Astrocyte (in vitro differentiated cells and primary cell): ENCODE results near the gene MAPKAPK3. TPM values are rescaled to one million over a fixed set of nuclear protein-coding genes. Genes with fewer than 3 reads are reported as not detected.
A peak's percentile ranks its signal among the peaks of the same experiment; 100 is the strongest.

Experiments used
- DNase-seq: peaks from one replicate; pipeline ENCODE4 v3.0.0-alpha.2; 2010; ENCODE audit warnings: low read depth
- FAIRE-seq: peaks from 2 replicates; lab custom pipeline; 2011; peaks lifted over from hg19 to GRCh38; lab: Jason Lieb, UNC
- H2AFZ ChIP-seq: 2 replicates; pipeline ENCODE4 v1.6.0; 2012; ENCODE audit warnings: low read depth, low read length, inconsistent platforms
- H3K27ac ChIP-seq: 2 replicates; pipeline ENCODE4 v1.5.1; 2011; ENCODE audit warnings: low read depth, low read length, inconsistent platforms
- H3K27me3 ChIP-seq: 2 replicates; pipeline ENCODE4 v1.6.0; 2011; ENCODE audit warnings: low read length, inconsistent platforms; ENCODE audit not compliant: insufficient read depth
- H3K36me3 ChIP-seq: 2 replicates; pipeline ENCODE4 v1.5.1; 2011; ENCODE audit warnings: low read length, inconsistent platforms; ENCODE audit not compliant: insufficient read depth
- H3K4me1 ChIP-seq: 2 replicates; pipeline ENCODE4 v1.5.1; 2011; ENCODE audit warnings: low read length, inconsistent platforms; ENCODE audit not compliant: insufficient read depth
- H3K4me2 ChIP-seq: 2 replicates; pipeline ENCODE4 v1.6.0; 2012; ENCODE audit warnings: low read length, inconsistent platforms
- H3K4me3 ChIP-seq: 2 replicates; pipeline ENCODE4 v1.5.1; 2011; ENCODE audit warnings: low read depth, mild to moderate bottlenecking, low read length, inconsistent platforms; ENCODE audit not compliant: insufficient read depth
- H3K79me2 ChIP-seq: 2 replicates; pipeline ENCODE4 v1.6.0; 2012; ENCODE audit warnings: mild to moderate bottlenecking, low read length, inconsistent platforms; ENCODE audit not compliant: insufficient read depth
- H3K9ac ChIP-seq: 2 replicates; pipeline ENCODE4 v1.6.0; 2012; ENCODE audit warnings: mild to moderate bottlenecking, low read length, inconsistent platforms
- H3K9me3 ChIP-seq: 2 replicates; pipeline ENCODE4 v1.5.1; 2012; ENCODE audit warnings: low read depth, mild to moderate bottlenecking, low read length, inconsistent platforms; ENCODE audit not compliant: insufficient read depth
- H4K20me1 ChIP-seq: 2 replicates; pipeline ENCODE4 v1.6.0; 2012; ENCODE audit warnings: low read length, inconsistent platforms; ENCODE audit not compliant: insufficient read depth
- H3K27ac Mint-ChIP-seq: one replicate; pipeline ENCODE4 v1.8.0; 2021; ENCODE audit warnings: mild to moderate bottlenecking, mixed read lengths; ENCODE audit not compliant: unreplicated experiment
- H3K27me3 Mint-ChIP-seq: one replicate; pipeline ENCODE4 v1.8.0; 2021; ENCODE audit warnings: low read depth, mixed read lengths; ENCODE audit not compliant: unreplicated experiment
- H3K36me3 Mint-ChIP-seq: one replicate; pipeline ENCODE4 v1.8.0; 2021; ENCODE audit warnings: low read depth, mixed read lengths; ENCODE audit not compliant: unreplicated experiment
- H3K4me1 Mint-ChIP-seq: one replicate; pipeline ENCODE4 v1.8.0; 2021; ENCODE audit warnings: low read depth, mixed read lengths; ENCODE audit not compliant: unreplicated experiment
- H3K4me3 Mint-ChIP-seq: one replicate; pipeline ENCODE4 v1.8.0; 2021; ENCODE audit warnings: mild to moderate bottlenecking, moderate library complexity, mixed read lengths; ENCODE audit not compliant: unreplicated experiment
- H3K9me3 Mint-ChIP-seq: one replicate; pipeline ENCODE4 v1.8.0; 2021; ENCODE audit warnings: mild to moderate bottlenecking, mixed read lengths; ENCODE audit not compliant: unreplicated experiment
- CTCF ChIP-seq: IDR thresholded peaks from 2 replicates; pipeline ENCODE4 v1.5.1; 2011; ENCODE audit warnings: low read depth, mild to moderate bottlenecking, inconsistent platforms, low read length, moderate library complexity; ENCODE audit not compliant: insufficient read depth
- EZH2 ChIP-seq: IDR thresholded peaks from 2 replicates; pipeline ENCODE4 v1.6.1; 2012; ENCODE audit warnings: mild to moderate bottlenecking, low read length, inconsistent platforms; ENCODE audit not compliant: insufficient read depth
- total RNA-seq: library from RNA; stranded (reverse); gene quantifications from 2 replicates; pipeline ENCODE4 v1.2.1, GENCODE V29; 2021

Gene MAPKAPK3
- total RNA-seq, 1 donor from 2014 or later, result 23.4 TPM

- no peaks in the 10 kb centered on the region for H3K9me3 Mint-ChIP-seq
- Histone ChIP-seq H3K79me2 (peaks cover 5% of the 10 kb centered on the region), H3K4me1 (peaks cover 22% of the 10 kb centered on the region), H3K9me3 (no peaks in the 10 kb centered on the region), H3K4me2 (peak overlapping the region; percentile 96), H3K36me3 (no peaks in the 10 kb centered on the region), H3K4me3 (peak overlapping the region; percentile 63), H3K9ac (peak overlapping the region; percentile 63), H3K27ac (no peak overlapping the region), H2AFZ (peak overlapping the region; percentile 90), H3K27me3 (no peaks in the 10 kb centered on the region), H4K20me1 (no peaks in the 10 kb centered on the region)
- peaks cover 7% of the 10 kb centered on the region for H3K36me3 Mint-ChIP-seq
- peaks cover 5% of the 10 kb centered on the region for H3K4me1 Mint-ChIP-seq
- H3K27ac Mint-ChIP-seq, result peak overlapping the region; percentile 79
- peak; percentile 53 for DNase-seq
- H3K27me3 Mint-ChIP-seq, result peaks cover 28% of the 10 kb centered on the region
- TF ChIP-seq CTCF (peak; percentile 99), EZH2 (no peak)
- peak overlapping the region; percentile 85 for H3K4me3 Mint-ChIP-seq
- peak; percentile 5 for FAIRE-seq
Observed at GRCh38 chr3:50616003-50616769, 765 bp upstream of the MAPKAPK3 start.

- Histone ChIP-seq H3K36me3 (no peaks in the 10 kb centered on the region), H3K79me2 (peaks cover 5% of the 10 kb centered on the region), H3K4me1 (peaks cover 20% of the 10 kb centered on the region), H3K4me2 (peak overlapping the region; percentile 96), H3K4me3 (peak overlapping the region; percentile 63), H2AFZ (peak overlapping the region; percentile 90), H3K27ac (no peak overlapping the region), H4K20me1 (peaks cover under 1% of the 10 kb centered on the region), H3K9me3 (no peaks in the 10 kb centered on the region), H3K9ac (peak overlapping the region; percentile 63), H3K27me3 (no peaks in the 10 kb centered on the region)
- H3K36me3 Mint-ChIP-seq, result peaks cover 7% of the 10 kb centered on the region
- H3K9me3 Mint-ChIP-seq, result no peaks in the 10 kb centered on the region
- H3K27me3 Mint-ChIP-seq, result peaks cover 28% of the 10 kb centered on the region
- peak overlapping the region; percentile 79 for H3K27ac Mint-ChIP-seq
- DNase-seq (peak; percentile 54), FAIRE-seq (no peak)
- H3K4me1 Mint-ChIP-seq, result peaks cover 5% of the 10 kb centered on the region
- H3K4me3 Mint-ChIP-seq, result peak overlapping the region; percentile 85
- TF ChIP-seq CTCF, result no peak
Observed at GRCh38 chr3:50616770-50617095, 218 bp upstream of the MAPKAPK3 start.

GRCh38 chr3:50617911-50618481, 1.0 kb downstream of the MAPKAPK3 start:
- peak overlapping the region; percentile 96 for H2AFZ ChIP-seq
- H3K27ac Mint-ChIP-seq, result no peak overlapping the region
- FAIRE-seq, result no peak

More at GRCh38 chr3:50617911-50618481, 1.0 kb downstream of the MAPKAPK3 start:
- peaks cover 13% of the 10 kb centered on the region for H3K4me1 ChIP-seq
- H3K36me3 ChIP-seq, result no peaks in the 10 kb centered on the region
- no peak for DNase-seq
- Mint-ChIP-seq H3K4me1 (peaks cover 4% of the 10 kb centered on the region), H3K36me3 (peaks cover 7% of the 10 kb centered on the region), H3K4me3 (peak overlapping the region; percentile 75), H3K27me3 (peaks cover 22% of the 10 kb centered on the region), H3K9me3 (no peaks in the 10 kb centered on the region)
- H3K27me3 ChIP-seq, result no peaks in the 10 kb centered on the region
- peak overlapping the region; percentile 84 for H3K9ac ChIP-seq
- H3K79me2 ChIP-seq, result peaks cover 5% of the 10 kb centered on the region
- H4K20me1 ChIP-seq, result peaks cover 7% of the 10 kb centered on the region
- H3K4me2 ChIP-seq, result peak overlapping the region; percentile 83
- no peak overlapping the region for H3K27ac ChIP-seq
- peak overlapping the region; percentile 66 for H3K4me3 ChIP-seq
- TF ChIP-seq CTCF (no peak), EZH2 (no peak)
- H3K9me3 ChIP-seq, result no peaks in the 10 kb centered on the region
